ENCODE data around the gene STAB1.

GRCh38 chr3:52456169-52456799 lies 38.9 kb upstream of the STAB1 start:
- TF ChIP-seq EP300 (IDR thresholded peaks at IDR 0.05; ENCODE audit: borderline replicate concordance in 1 of 2, control insufficient read depth in 1 of 2, low read depth in 2 of 2, low read length in 2 of 2) (no peak), CTCF (IDR thresholded peaks at IDR 0.05 in 2 of 3, conservative IDR thresholded peaks at IDR 0.05 in 1 of 3; ENCODE audit: control insufficient read depth in 2 of 3, extremely low read depth in 1 of 3, insufficient read depth in 1 of 3, low read depth in 3 of 3, low read length in 3 of 3) (no peak), ZBTB33 (IDR thresholded peaks at IDR 0.05) (no peak), PRDM15 (CRISPR knock-in tag; IDR thresholded peaks at IDR 0.05) (no peak), EZH2 (IDR thresholded peaks at IDR 0.05; ENCODE audit: borderline replicate concordance, control insufficient read depth, low read depth, low read length) (no peak), PML (IDR thresholded peaks at IDR 0.05; ENCODE audit: low read length) (no peak), POLR2AphosphoS5 (IDR thresholded peaks at IDR 0.05; ENCODE audit: low read length) (no peak), SIN3A (IDR thresholded peaks at IDR 0.05; ENCODE audit: low read depth, low read length) (no peak), IKZF1 (conservative IDR thresholded peaks at IDR 0.05) (no peak), SP1 (IDR thresholded peaks at IDR 0.05; ENCODE audit: low read depth, low read length) (no peak), REST (IDR thresholded peaks at IDR 0.05; ENCODE audit: low read depth, low read length) (no peak), CHD4 (IDR thresholded peaks at IDR 0.05) (no peak), CBFB (IDR thresholded peaks at IDR 0.05; ENCODE audit: low read depth) (no peak), ELK1 (IDR thresholded peaks at IDR 0.05; ENCODE audit: low read depth, low read length) (no peak)

Measured in GM12878 (cell line).